PC-9 (cell line): ENCODE measurements around the gene OXSR1. TPM values are rescaled to one million over a fixed set of nuclear protein-coding genes. Genes with fewer than 3 reads are reported as not detected.

Experiments
- BruUV-seq: library from RNA; stranded (reverse); fragments of 400-500 nt; replicated peaks from 2 replicates; lab custom pipeline; 2021; lab: Mats Ljungman, UMichigan
- CTCF ChIA-PET: fragments of 300-600 bp; sonication (Branson Sonifier 250); formaldehyde crosslinking; loops from one replicate; lab custom pipeline; 2022; ENCODE audit warnings: antibody characterized with exemption; lab: Charles Lee
- POLR2A ChIA-PET: fragments of 300-600 bp; sonication (Branson Sonifier 250); formaldehyde crosslinking; loops from one replicate; lab custom pipeline; 2022; ENCODE audit warnings: antibody characterized with exemption; ENCODE audit not compliant: unreplicated experiment; lab: Charles Lee
- DNase-seq, 2 experiments: peaks; one replicate each; pipeline versions ENCODE4 v3.0.0 to v3.0.0-alpha.2; 2015 to 2022; ENCODE audit warnings: mixed read lengths in 1 of 2
- H2AFZ ChIP-seq: fragments of 200-600 bp; sonication (generic); 2 replicates; pipeline ENCODE4 v1.8.1; 2017; ENCODE audit warnings: antibody characterized with exemption
- H3F3A ChIP-seq: fragments of 200-600 bp; sonication (generic); 2 replicates; pipeline ENCODE4 v1.8.1; 2017; ENCODE audit warnings: antibody characterized with exemption, mild to moderate bottlenecking, low read depth; ENCODE audit not compliant: insufficient read depth
- H3K27ac ChIP-seq: fragments of 200-600 bp; sonication (generic); 2 replicates; pipeline ENCODE4 v1.6.1; 2016; ENCODE audit warnings: mixed run types
- H3K27me3 ChIP-seq: fragments of 200-600 bp; sonication (generic); 2 replicates; pipeline ENCODE4 v1.6.1; 2016; ENCODE audit warnings: low read depth, mixed run types; ENCODE audit not compliant: insufficient read depth
- H3K36me3 ChIP-seq: fragments of 200-600 bp; sonication (generic); 2 replicates; pipeline ENCODE4 v1.6.1; 2016; ENCODE audit warnings: low read depth, mixed run types
- H3K4me1 ChIP-seq: fragments of 200-600 bp; sonication (generic); replicated peaks from 2 replicates; pipeline ENCODE4 v1.6.1; 2016; ENCODE audit warnings: mixed run types; ENCODE audit not compliant: insufficient read depth
- H3K4me2 ChIP-seq: fragments of 200-600 bp; sonication (generic); 2 replicates; pipeline ENCODE4 v1.6.1; 2017; ENCODE audit warnings: mixed run types
- H3K4me3 ChIP-seq: fragments of 200-600 bp; sonication (generic); 2 replicates; pipeline ENCODE4 v1.6.1; 2016; ENCODE audit warnings: mixed run types
- H3K79me2 ChIP-seq: fragments of 200-600 bp; sonication (generic); 2 replicates; pipeline ENCODE4 v1.6.1; 2017; ENCODE audit warnings: low read depth, mixed run types
- H3K9me2 ChIP-seq: fragments of 200-600 bp; sonication (generic); 2 replicates; pipeline ENCODE4 v1.8.1; 2017; ENCODE audit warnings: mild to moderate bottlenecking; ENCODE audit not compliant: insufficient read depth
- H3K9me3 ChIP-seq: fragments of 200-600 bp; sonication (generic); 2 replicates; pipeline ENCODE4 v1.8.1; 2016; ENCODE audit warnings: low read depth; ENCODE audit not compliant: insufficient read depth
- H4K20me1 ChIP-seq: fragments of 200-600 bp; sonication (generic); 2 replicates; pipeline ENCODE4 v1.8.1; 2017; ENCODE audit not compliant: insufficient read depth
- CTCF ChIP-seq: fragments of 200-600 bp; sonication (generic); conservative IDR thresholded peaks from 2 replicates; pipeline ENCODE4 v1.6.1; 2017; ENCODE audit warnings: mixed run types, antibody characterized with exemption, mild to moderate bottlenecking, moderate library complexity
- EZH2 ChIP-seq: fragments of 200-600 bp; sonication (generic); IDR thresholded peaks from 2 replicates; pipeline ENCODE4 v1.8.0; 2017; ENCODE audit warnings: antibody characterized with exemption, low read depth
- intact Hi-C: fragments of 100-400 bp; cut with micrococcal nuclease; formaldehyde crosslinking; loops from one replicate; pipeline ENCODE4 v1.10.0; 2022; ENCODE audit not compliant: unreplicated experiment
- total RNA-seq: library from RNA; stranded (reverse); gene quantifications from 2 replicates; pipeline ENCODE4 v1.2.3, GENCODE V29; 2021

OXSR1 gene
- total RNA-seq, 1 experiment from 2014 or later: 54.3 TPM

GRCh38 chr3:38118421-38119247 is 46.7 kb upstream of the OXSR1 start:
- Histone ChIP-seq H3K4me2 (no peak overlapping the region), H3K4me3 (no peak overlapping the region), H3K36me3 (no peaks in the 10 kb centered on the region), H3K27me3 (no peaks in the 10 kb centered on the region), H3K9me3 (no peaks in the 10 kb centered on the region), H3K4me1 (no peaks in the 10 kb centered on the region), H4K20me1 (no peaks in the 10 kb centered on the region), H3F3A (no peaks in the 10 kb centered on the region), H2AFZ (no peak overlapping the region), H3K79me2 (no peaks in the 10 kb centered on the region), H3K27ac (no peak overlapping the region), H3K9me2 (no peaks in the 10 kb centered on the region)
- DNase-seq: no peak
- ChIA-PET CTCF (interaction anchor here (0.6 to 1.3 kb wide), 2 partner anchors 95 to 96 kb away, joined by 3 to 7 read pairs; no protein-coding TSS in a partner anchor), POLR2A (interaction anchor here (0.6 kb wide), 1 partner anchor 342 kb away, joined by 4 read pairs; no protein-coding TSS in a partner anchor)
- TF ChIP-seq EZH2 (no peak), CTCF (no peak)
- no TSS peak for BruUV-seq
- intact Hi-C loops: loop anchor here (1.0 to 5.0 kb wide), 3 partner anchors 229 to 361 kb away; partner anchors contain the start of gene XYLB

GRCh38 chr3:38119248-38119544 is 46.1 kb upstream of the OXSR1 start:
- H3K27me3 ChIP-seq: no peaks in the 10 kb centered on the region
- no peak overlapping the region for H2AFZ ChIP-seq
- ChIA-PET POLR2A (no interaction called here), CTCF (interaction anchor here (0.6 to 1.3 kb wide), 2 partner anchors 95 to 96 kb away, joined by 3 to 7 read pairs; no protein-coding TSS in a partner anchor)
- no peak overlapping the region for H3K27ac ChIP-seq
- H3F3A ChIP-seq: no peaks in the 10 kb centered on the region
- H4K20me1 ChIP-seq: no peaks in the 10 kb centered on the region
- no peak overlapping the region for H3K4me2 ChIP-seq
- no peaks in the 10 kb centered on the region for H3K36me3 ChIP-seq
- no peak overlapping the region for H3K4me3 ChIP-seq
- no peak for DNase-seq
- no peaks in the 10 kb centered on the region for H3K79me2 ChIP-seq
- TF ChIP-seq EZH2 (no peak), CTCF (no peak)
- H3K9me2 ChIP-seq: no peaks in the 10 kb centered on the region
- BruUV-seq: no TSS peak
- H3K4me1 ChIP-seq: no peaks in the 10 kb centered on the region
- intact Hi-C loops: loop anchor here (5.0 kb wide), 2 partner anchors 228 to 262 kb away; partner anchors contain the start of gene XYLB
- H3K9me3 ChIP-seq: no peaks in the 10 kb centered on the region

GRCh38 chr3:38119821-38120692 is 45.3 kb upstream of the OXSR1 start:
- TF ChIP-seq CTCF (no peak), EZH2 (no peak)
- no TSS peak for BruUV-seq
- Histone ChIP-seq H3F3A (no peaks in the 10 kb centered on the region), H3K4me1 (no peaks in the 10 kb centered on the region), H4K20me1 (no peaks in the 10 kb centered on the region), H3K4me2 (no peak overlapping the region), H3K9me2 (no peaks in the 10 kb centered on the region), H3K79me2 (no peaks in the 10 kb centered on the region), H3K27ac (no peak overlapping the region), H3K4me3 (no peak overlapping the region), H2AFZ (no peak overlapping the region), H3K27me3 (no peaks in the 10 kb centered on the region), H3K9me3 (no peaks in the 10 kb centered on the region), H3K36me3 (no peaks in the 10 kb centered on the region)
- ChIA-PET POLR2A (interaction anchor here (0.6 kb wide), 1 partner anchor 50 kb away, joined by 3 read pairs; no protein-coding TSS in a partner anchor), CTCF (interaction anchor here (0.6 to 1.3 kb wide), 2 partner anchors 94 to 239 kb away, joined by 3 to 12 read pairs; no protein-coding TSS in a partner anchor)
- intact Hi-C loops: loop anchor here (5.0 kb wide), 2 partner anchors 227 to 263 kb away; partner anchors contain the start of gene XYLB
- no peak for DNase-seq
